ENCODE results near the gene UCN2.

The UCN2 gene

GRCh38 chr3:48585411-48585810 is 21.8 kb upstream of the UCN2 start:
- TF ChIP-seq, protein P1, sequence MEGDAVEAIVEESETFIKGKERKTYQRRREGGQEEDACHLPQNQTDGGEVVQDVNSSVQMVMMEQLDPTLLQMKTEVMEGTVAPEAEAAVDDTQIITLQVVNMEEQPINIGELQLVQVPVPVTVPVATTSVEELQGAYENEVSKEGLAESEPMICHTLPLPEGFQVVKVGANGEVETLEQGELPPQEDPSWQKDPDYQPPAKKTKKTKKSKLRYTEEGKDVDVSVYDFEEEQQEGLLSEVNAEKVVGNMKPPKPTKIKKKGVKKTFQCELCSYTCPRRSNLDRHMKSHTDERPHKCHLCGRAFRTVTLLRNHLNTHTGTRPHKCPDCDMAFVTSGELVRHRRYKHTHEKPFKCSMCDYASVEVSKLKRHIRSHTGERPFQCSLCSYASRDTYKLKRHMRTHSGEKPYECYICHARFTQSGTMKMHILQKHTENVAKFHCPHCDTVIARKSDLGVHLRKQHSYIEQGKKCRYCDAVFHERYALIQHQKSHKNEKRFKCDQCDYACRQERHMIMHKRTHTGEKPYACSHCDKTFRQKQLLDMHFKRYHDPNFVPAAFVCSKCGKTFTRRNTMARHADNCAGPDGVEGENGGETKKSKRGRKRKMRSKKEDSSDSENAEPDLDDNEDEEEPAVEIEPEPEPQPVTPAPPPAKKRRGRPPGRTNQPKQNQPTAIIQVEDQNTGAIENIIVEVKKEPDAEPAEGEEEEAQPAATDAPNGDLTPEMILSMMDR (IDR thresholded peaks at IDR 0.05; ENCODE audit: poor library complexity, severe bottlenecking), result no peak
- Histone ChIP-seq H3K9me3 (ENCODE audit: severe bottlenecking) (no peaks in the 10 kb centered on the region), H3K36me3 (ENCODE audit: low read depth) (peaks cover 100% of the 10 kb centered on the region), H3K4me3 (ENCODE audit: severe bottlenecking) (no peak overlapping the region), H3K4me1 (ENCODE audit: insufficient read depth, poor library complexity, severe bottlenecking) (no peaks in the 10 kb centered on the region), H3K27me3 (ENCODE audit: insufficient read depth, poor library complexity, severe bottlenecking) (no peaks in the 10 kb centered on the region), H3K27ac (ENCODE audit: poor library complexity, severe bottlenecking) (no peak overlapping the region)
- DNase-seq (ENCODE audit: low spot score) (no peak), ATAC-seq (ENCODE audit: low read depth) (no peak)

DNA sequence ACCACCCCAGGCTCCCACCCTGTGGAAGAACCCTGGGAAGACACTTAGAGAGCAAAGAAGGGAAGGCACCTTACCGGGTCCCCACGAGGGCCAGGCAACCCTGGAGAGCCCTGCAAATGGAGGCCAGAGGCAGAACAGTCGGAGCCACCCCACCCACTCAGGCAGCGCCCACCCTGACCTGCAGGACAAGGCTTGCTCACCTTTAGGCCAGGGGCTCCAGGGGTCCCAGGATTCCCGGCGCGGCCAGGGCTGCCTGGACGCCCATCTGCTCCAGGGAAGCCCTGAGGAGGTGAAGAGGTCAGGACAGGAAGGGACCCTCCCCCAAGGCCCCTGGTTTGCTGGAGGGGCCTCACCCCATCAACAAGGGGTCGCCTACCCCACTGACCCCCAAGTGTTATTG is 21.3 kb upstream of the UCN2 start:
- no peaks in the 10 kb centered on the region for H3K4me1 ChIP-seq (ENCODE audit: insufficient read depth, poor library complexity, severe bottlenecking)
- ATAC-seq (ENCODE audit: low read depth) (no peak), DNase-seq (ENCODE audit: low spot score) (no peak)
- H3K27ac ChIP-seq (ENCODE audit: poor library complexity, severe bottlenecking), result no peak overlapping the region
- H3K27me3 ChIP-seq (ENCODE audit: insufficient read depth, poor library complexity, severe bottlenecking), result no peaks in the 10 kb centered on the region
- TF ChIP-seq, protein P1 (IDR thresholded peaks at IDR 0.05; ENCODE audit: poor library complexity, severe bottlenecking), result no peak
- no peaks in the 10 kb centered on the region for H3K9me3 ChIP-seq (ENCODE audit: severe bottlenecking)
- peaks cover 100% of the 10 kb centered on the region for H3K36me3 ChIP-seq (ENCODE audit: low read depth)
- H3K4me3 ChIP-seq (ENCODE audit: severe bottlenecking), result no peak overlapping the region

DNA sequence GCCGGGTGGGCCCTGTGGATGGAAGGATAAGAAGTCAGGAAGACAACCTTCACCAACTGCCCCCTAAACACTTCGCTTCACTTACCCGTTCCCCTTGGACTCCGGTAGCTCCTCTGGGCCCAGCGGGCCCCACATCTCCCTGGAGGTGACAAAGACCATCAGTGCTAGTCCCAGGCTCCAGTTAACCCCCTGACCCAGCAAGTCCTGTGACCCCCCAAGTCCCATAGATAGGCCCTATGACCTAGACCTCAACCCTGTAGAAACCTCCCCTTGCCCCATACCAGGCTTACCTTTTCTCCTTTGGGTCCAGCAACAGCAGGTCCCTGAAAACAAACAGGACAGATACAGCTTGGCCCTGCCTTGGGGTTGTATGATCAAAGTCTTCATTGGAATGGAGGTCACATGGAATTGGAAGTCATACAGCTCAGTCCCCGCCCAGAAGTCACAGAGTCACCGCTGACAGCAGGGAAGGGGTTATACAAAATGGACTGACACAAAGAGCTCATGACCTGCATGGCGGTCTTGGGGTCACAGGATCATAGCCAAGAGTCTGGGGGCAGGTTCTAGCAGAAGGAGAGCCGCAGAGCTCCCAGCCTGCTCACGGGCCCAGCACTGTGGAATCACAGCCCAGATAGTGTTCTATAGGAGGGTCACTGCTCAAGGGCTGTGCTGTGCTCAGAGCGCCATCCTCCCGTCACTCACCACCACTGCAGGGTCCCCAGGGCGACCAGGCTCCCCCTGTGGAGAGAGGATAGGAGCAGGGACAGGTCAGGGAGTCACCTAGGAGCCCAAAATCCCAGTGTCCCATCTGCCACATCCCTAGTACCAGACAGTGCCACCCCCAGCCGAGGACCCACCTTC is 18.3 kb upstream of the UCN2 start:
- Histone ChIP-seq H3K9me3 (ENCODE audit: severe bottlenecking) (no peaks in the 10 kb centered on the region), H3K4me3 (ENCODE audit: severe bottlenecking) (no peak overlapping the region), H3K27me3 (ENCODE audit: insufficient read depth, poor library complexity, severe bottlenecking) (no peaks in the 10 kb centered on the region), H3K27ac (ENCODE audit: poor library complexity, severe bottlenecking) (no peak overlapping the region), H3K36me3 (ENCODE audit: low read depth) (peaks cover 100% of the 10 kb centered on the region), H3K4me1 (ENCODE audit: insufficient read depth, poor library complexity, severe bottlenecking) (no peaks in the 10 kb centered on the region)
- TF ChIP-seq, protein P1 (IDR thresholded peaks at IDR 0.05; ENCODE audit: poor library complexity, severe bottlenecking), result no peak
- no peak for ATAC-seq (ENCODE audit: low read depth)
- no peak for DNase-seq (ENCODE audit: low spot score)

DNA sequence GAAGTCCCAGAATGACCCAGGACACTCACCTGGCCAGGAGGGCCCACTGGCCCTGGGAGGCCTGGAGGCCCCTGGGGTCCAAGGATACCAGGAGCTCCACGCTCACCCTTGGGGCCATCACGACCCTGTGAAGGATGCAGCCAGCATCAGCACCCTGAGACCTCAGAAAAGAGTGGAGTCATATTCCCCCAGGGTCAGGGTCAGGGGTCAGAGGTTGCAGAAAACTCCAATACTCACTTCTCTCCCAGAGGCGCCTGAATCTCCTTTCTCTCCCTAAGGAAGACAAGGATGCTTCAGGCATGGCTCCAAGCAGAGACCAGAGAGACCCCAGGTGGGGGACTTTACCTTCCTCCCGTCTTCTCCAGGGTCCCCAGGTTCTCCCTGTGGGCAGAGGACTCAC is 13.1 kb upstream of the UCN2 start:
- Histone ChIP-seq H3K4me3 (ENCODE audit: severe bottlenecking) (no peak overlapping the region), H3K27ac (ENCODE audit: poor library complexity, severe bottlenecking) (no peak overlapping the region), H3K27me3 (ENCODE audit: insufficient read depth, poor library complexity, severe bottlenecking) (no peaks in the 10 kb centered on the region), H3K4me1 (ENCODE audit: insufficient read depth, poor library complexity, severe bottlenecking) (no peaks in the 10 kb centered on the region), H3K36me3 (ENCODE audit: low read depth) (peaks cover 100% of the 10 kb centered on the region), H3K9me3 (ENCODE audit: severe bottlenecking) (no peaks in the 10 kb centered on the region)
- ATAC-seq (ENCODE audit: low read depth), result no peak
- DNase-seq (ENCODE audit: low spot score), result no peak
- TF ChIP-seq, protein P1 (IDR thresholded peaks at IDR 0.05; ENCODE audit: poor library complexity, severe bottlenecking), result no peak

DNA sequence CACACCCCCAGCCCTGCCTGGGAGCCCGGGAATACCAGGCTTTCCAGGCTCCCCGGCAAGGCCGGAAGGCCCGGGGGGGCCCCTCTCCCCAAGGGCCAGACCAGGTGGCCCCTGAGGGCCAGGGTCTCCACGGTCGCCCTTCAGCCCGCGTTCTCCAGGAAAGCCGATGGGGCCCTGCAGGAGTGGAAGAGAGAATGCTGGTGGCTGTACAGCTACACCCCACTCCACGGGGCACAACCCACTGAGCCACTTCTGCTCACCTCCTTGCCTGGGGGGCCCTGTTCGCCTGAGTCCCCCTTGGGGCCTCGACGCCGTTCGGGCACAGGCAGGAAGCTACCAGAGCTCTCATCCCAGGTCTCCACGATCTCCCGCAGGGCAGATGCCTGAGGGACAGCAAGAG is 11.8 kb upstream of the UCN2 start:
- DNase-seq (ENCODE audit: low spot score) (no peak), ATAC-seq (ENCODE audit: low read depth) (no peak)
- TF ChIP-seq, protein P1 (IDR thresholded peaks at IDR 0.05; ENCODE audit: poor library complexity, severe bottlenecking), result no peak
- Histone ChIP-seq H3K4me3 (ENCODE audit: severe bottlenecking) (no peak overlapping the region), H3K4me1 (ENCODE audit: insufficient read depth, poor library complexity, severe bottlenecking) (no peaks in the 10 kb centered on the region), H3K27ac (ENCODE audit: poor library complexity, severe bottlenecking) (no peak overlapping the region), H3K9me3 (ENCODE audit: severe bottlenecking) (no peaks in the 10 kb centered on the region), H3K36me3 (ENCODE audit: low read depth) (peaks cover 100% of the 10 kb centered on the region), H3K27me3 (ENCODE audit: insufficient read depth, poor library complexity, severe bottlenecking) (no peaks in the 10 kb centered on the region)
